NCI-H187 (cell line): Measurements from ENCODE around the gene SLC25A30.
"Not testable (repeated sequence)": the region's sequence is repeated elsewhere in the genome, so short reads cannot be mapped to it uniquely, and the experiment has no call there.

Experiments
- DNase-seq, 2 experiments: peaks; one replicate each; lab custom pipeline; 2025; lab: John Stamatoyannopoulos, UW

The SLC25A30 gene

GRCh38 chr13:45391926-45392325 lies 26.2 kb downstream of the SLC25A30 start:
- DNase-seq: no peak

GRCh38 chr13:45391128-45391527 lies 27.0 kb downstream of the SLC25A30 start:
- DNase-seq: not testable (repeated sequence)

GRCh38 chr13:45390348-45390747 lies 27.8 kb downstream of the SLC25A30 start:
- DNase-seq: not testable (repeated sequence)

GRCh38 chr13:45388664-45389063 lies 29.5 kb downstream of the SLC25A30 start:
- DNase-seq: no peak

GRCh38 chr13:45386892-45387575 lies 31.1 kb downstream of the SLC25A30 start:
- not testable (repeated sequence) for DNase-seq

- DNase-seq: no peak
These were observed 32.1 kb downstream of the SLC25A30 start for GRCh38 chr13:45385907-45386553.

- DNase-seq: no peak
These were observed 32.9 kb downstream of the SLC25A30 start for GRCh38 chr13:45385320-45385719.

- DNase-seq: no peak
These were observed 33.5 kb downstream of the SLC25A30 start for GRCh38 chr13:45384474-45385174.

- DNase-seq: not testable (repeated sequence)
These were observed 35.4 kb downstream of the SLC25A30 start for GRCh38 chr13:45382739-45383138.

GRCh38 chr13:45381196-45381595 lies 37.0 kb downstream of the SLC25A30 start:
- DNase-seq: no peak

GRCh38 chr13:45380708-45381107 lies 37.5 kb downstream of the SLC25A30 start:
- DNase-seq: not testable (repeated sequence)

GRCh38 chr13:45379516-45379915 lies 38.7 kb downstream of the SLC25A30 start:
- not testable (repeated sequence) for DNase-seq

GRCh38 chr13:45378786-45379185 lies 39.4 kb downstream of the SLC25A30 start:
- not testable (repeated sequence) for DNase-seq

GRCh38 chr13:45377314-45377713 lies 40.9 kb downstream of the SLC25A30 start:
- DNase-seq: not testable (repeated sequence)

- not testable (repeated sequence) for DNase-seq
These were observed 41.5 kb downstream of the SLC25A30 start for GRCh38 chr13:45376651-45377050.

GRCh38 chr13:45374917-45375316 lies 43.3 kb downstream of the SLC25A30 start:
- DNase-seq: no peak

GRCh38 chr13:45373162-45373547 lies 45.0 kb downstream of the SLC25A30 start:
- DNase-seq: no peak

GRCh38 chr13:45372189-45373161 lies 45.7 kb downstream of the SLC25A30 start:
- no peak for DNase-seq

- DNase-seq: no peak
These were observed 47.2 kb downstream of the SLC25A30 start for GRCh38 chr13:45370922-45371406.

- DNase-seq: no peak
These were observed 49.1 kb downstream of the SLC25A30 start for GRCh38 chr13:45369116-45369515.

GRCh38 chr13:45368571-45368970 lies 49.6 kb downstream of the SLC25A30 start:
- DNase-seq: no peak

- DNase-seq: no peak
These were observed 50.2 kb downstream of the SLC25A30 start for GRCh38 chr13:45368005-45368404.
